GM18508 (cell line): ENCODE results near the gene RPAP2.

ENCODE experiments used
- ATAC-seq: cut with Tn5 transposase; IDR thresholded peaks from one replicate; pipeline ENCODE4 v1.9.1; 2021; ENCODE audit warnings: moderate number of reproducible peaks; ENCODE audit not compliant: insufficient read depth, unreplicated experiment

RPAP2 gene

GRCh38 chr1:92442351-92442750 lies 143.5 kb downstream of the RPAP2 start:
- no peak for ATAC-seq

DNA sequence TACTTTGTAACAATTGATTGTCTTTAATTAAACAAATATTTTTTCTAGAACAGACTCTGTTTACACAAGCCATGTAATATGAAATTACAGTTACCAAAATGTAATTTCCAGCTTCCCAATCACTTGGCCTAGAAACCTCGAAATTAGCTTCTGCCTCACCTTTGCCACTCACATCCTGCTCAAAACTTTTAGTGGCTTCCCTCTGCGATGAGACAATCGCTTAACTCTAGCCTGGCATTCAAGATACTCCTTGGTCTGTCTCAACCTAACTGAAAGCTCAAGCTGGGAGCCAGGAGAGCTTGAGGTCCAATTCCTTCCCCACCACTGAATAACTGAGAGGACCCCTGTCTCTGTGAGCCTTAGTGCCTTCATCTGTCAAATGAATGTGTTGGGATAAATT lies 145.0 kb downstream of the RPAP2 start:
- no peak for ATAC-seq

- ATAC-seq = no peak
Measured at GRCh38 chr1:92444351-92444750, 145.5 kb downstream of the RPAP2 start.

DNA sequence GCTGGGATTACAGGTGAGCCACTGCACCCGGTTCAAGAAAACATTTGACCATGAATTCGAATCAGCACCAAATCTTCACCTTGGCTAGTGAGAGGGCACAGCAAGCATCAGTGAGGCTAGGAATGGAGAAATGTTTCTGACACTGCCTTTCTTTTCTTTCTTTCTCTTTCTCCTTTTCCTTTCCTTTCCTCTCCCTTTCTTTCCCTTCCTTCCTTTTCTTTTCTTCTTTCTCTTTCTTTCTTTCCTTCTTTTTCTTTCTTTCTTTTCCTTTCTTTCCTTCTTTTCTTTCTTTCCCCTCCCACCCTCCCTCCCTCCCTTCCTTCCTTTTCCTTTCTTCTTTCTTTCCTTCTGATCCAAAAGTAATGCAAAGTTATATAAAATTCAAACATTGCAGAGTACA lies 147.0 kb downstream of the RPAP2 start:
- ATAC-seq = no peak

- no peak for ATAC-seq
Measured at GRCh38 chr1:92446546-92446945, 147.7 kb downstream of the RPAP2 start.

DNA sequence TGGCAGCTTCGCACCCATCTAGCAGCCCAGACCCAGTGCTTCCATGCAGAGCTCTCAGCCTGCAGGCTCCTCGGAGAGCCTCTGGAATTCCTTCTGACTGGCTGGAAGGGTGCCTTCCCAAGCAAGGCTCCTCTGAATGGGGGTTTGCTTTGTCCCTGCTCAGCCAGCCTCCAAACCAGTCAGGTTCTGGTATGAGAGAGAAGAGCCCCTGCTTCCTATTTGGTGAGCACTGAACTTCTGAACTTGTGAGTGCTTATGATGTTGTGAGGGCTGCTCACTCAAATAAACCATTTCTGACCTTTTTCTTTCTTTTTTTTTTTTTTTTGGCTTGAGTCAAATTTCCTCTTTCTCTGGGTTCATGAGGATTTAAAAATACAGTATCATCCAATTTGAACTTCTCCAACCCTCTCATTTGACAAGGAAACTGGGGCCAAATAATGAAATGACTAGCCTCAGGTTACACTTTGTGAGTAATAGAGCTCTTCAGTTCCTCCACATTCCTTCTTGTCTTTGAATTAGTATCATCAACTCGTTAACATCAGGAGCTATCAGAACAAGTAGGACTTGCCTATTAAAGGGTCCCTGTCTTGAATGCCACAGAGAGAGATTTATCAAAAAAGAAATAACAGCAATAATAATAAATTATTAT lies 148.3 kb downstream of the RPAP2 start:
- no peak for ATAC-seq

- no peak for ATAC-seq
Measured at GRCh38 chr1:92447976-92448375, 149.1 kb downstream of the RPAP2 start.
